Smooth muscle cell (in vitro differentiated cells): ENCODE results near the gene ZNF280B. TPM values are rescaled to one million over a fixed set of nuclear protein-coding genes. Genes with fewer than 3 reads are reported as not detected.

Experiments
- DNase-seq: peaks from one replicate; lab custom pipeline; 2025; ENCODE audit not compliant: unreplicated experiment; lab: John Stamatoyannopoulos, UW
- H2AFZ ChIP-seq: fragments of 200-600 bp; sonication (generic); 2 replicates; pipeline ENCODE4 v1.6.0; 2016; ENCODE audit warnings: antibody characterized with exemption, low read depth, mild to moderate bottlenecking
- H3F3A ChIP-seq: fragments of 200-600 bp; sonication (generic); 2 replicates; pipeline ENCODE4 v1.6.0; 2017; ENCODE audit warnings: antibody characterized with exemption, low read depth
- H3K27ac ChIP-seq: fragments of 200-600 bp; sonication (generic); 2 replicates; pipeline ENCODE4 v1.5.1; 2016; ENCODE audit warnings: low read depth, mild to moderate bottlenecking
- H3K27me3 ChIP-seq: fragments of 200-600 bp; sonication (generic); 2 replicates; pipeline ENCODE4 v1.6.1; 2016; ENCODE audit warnings: low read depth, mild to moderate bottlenecking
- H3K36me3 ChIP-seq: fragments of 200-600 bp; sonication (generic); 2 replicates; pipeline ENCODE4 v1.5.1; 2016; ENCODE audit warnings: low read depth
- H3K4me1 ChIP-seq: fragments of 200-600 bp; sonication (generic); 2 replicates; pipeline ENCODE4 v1.5.1; 2016; ENCODE audit warnings: low read depth
- H3K4me2 ChIP-seq: fragments of 200-600 bp; sonication (generic); 2 replicates; pipeline ENCODE4 v1.6.0; 2016; ENCODE audit warnings: mild to moderate bottlenecking
- H3K4me3 ChIP-seq: fragments of 200-600 bp; sonication (generic); 2 replicates; pipeline ENCODE4 v1.5.1; 2016; ENCODE audit warnings: mild to moderate bottlenecking
- H3K79me2 ChIP-seq: fragments of 200-600 bp; sonication (generic); 2 replicates; pipeline ENCODE4 v1.6.0; 2016; ENCODE audit warnings: low read depth, mild to moderate bottlenecking
- H3K9ac ChIP-seq: fragments of 200-600 bp; sonication (generic); 2 replicates; pipeline ENCODE4 v1.6.0; 2016; ENCODE audit warnings: low read depth
- H3K9me3 ChIP-seq: fragments of 200-600 bp; sonication (generic); replicated peaks from 2 replicates; pipeline ENCODE4 v1.5.1; 2016; ENCODE audit warnings: low read depth
- H4K20me1 ChIP-seq: fragments of 200-600 bp; sonication (generic); 2 replicates; pipeline ENCODE4 v1.6.0; 2016; ENCODE audit warnings: low read depth
- WGBS: methylation state at CpG from one replicate; pipeline ENCODE4 v1.1.7; 2016; ENCODE audit warnings: low lambda C conversion rate; 5-methylcytosine and 5-hydroxymethylcytosine counted together
- polyA plus RNA-seq: library from polyadenylated mRNA; unstranded; fragments of >200 nt; fragmentation: Nextera tagmentation; extraction: Ambion mirVana; gene quantifications from 2 replicates; pipeline ENCODE4 v1.2.1, GENCODE V29; 2016
- total RNA-seq: library from RNA; depleted of rRNA; stranded (reverse); fragments of >200 nt; gene quantifications from 2 replicates; pipeline ENCODE4 v1.2.3, GENCODE V29; 2014
- TF ChIP-seq, protein P1 (sequence below): fragments of 200-600 bp; sonication (generic); IDR thresholded peaks from 2 replicates; pipeline ENCODE4 v1.5.1; 2017; ENCODE audit warnings: borderline replicate concordance, mild to moderate bottlenecking, antibody characterized with exemption; ENCODE audit not compliant: insufficient read depth, poor library complexity, severe bottlenecking

The ZNF280B gene
- total and polyA plus RNA-seq, 2 experiments from 2014 or later, result 3.0 to 3.3 TPM

DNA sequence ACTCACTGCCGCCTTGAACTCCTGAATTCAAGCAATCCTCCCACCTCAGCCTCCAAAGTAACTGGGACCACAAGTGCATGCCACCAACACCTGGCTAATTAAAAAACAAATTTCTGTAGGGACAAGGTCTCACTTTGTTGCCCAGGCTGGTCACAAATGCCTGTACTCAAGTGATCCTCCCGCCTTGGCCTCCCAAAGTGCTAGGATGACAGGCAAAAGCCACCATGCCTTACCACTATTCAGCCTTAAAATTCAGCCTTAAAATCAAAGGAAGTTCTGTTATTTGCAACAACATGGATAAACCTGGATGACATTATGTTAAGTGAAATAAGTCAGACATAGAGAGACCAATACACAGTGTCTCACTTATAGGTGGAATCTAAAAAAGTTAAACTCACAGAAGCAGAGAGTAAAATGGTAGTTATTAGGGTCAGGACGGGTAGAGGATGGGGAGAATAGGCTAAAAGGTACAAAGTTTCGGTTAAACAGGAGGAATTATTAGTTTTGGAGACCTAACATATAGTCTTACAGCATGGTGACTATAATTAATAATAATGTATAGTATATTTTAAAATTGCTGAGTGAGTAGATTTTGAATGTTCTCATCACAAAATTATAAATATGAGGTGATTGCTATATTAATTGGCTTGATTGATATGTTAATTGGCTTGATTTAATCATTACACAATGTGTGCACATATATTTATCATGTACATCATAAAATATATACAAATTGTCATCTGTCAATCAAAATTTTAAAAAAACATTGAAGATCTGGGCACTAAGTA is 17.8 kb upstream of the ZNF280B start:
- H3K27ac ChIP-seq, result no peak overlapping the region
- H4K20me1 ChIP-seq, result no peaks in the 10 kb centered on the region
- H3F3A ChIP-seq, result no peaks in the 10 kb centered on the region
- no peaks in the 10 kb centered on the region for H3K79me2 ChIP-seq
- DNase-seq, result no peak
- peaks cover 14% of the 10 kb centered on the region for H3K27me3 ChIP-seq
- H2AFZ ChIP-seq, result no peak overlapping the region
- no peaks in the 10 kb centered on the region for H3K36me3 ChIP-seq
- H3K4me1 ChIP-seq, result peaks cover 2% of the 10 kb centered on the region
- WGBS, result 78% methylated on average over 4 of the region's 4 CpGs
- no peak overlapping the region for H3K4me2 ChIP-seq
- no peaks in the 10 kb centered on the region for H3K9me3 ChIP-seq
- TF ChIP-seq, protein P1, sequence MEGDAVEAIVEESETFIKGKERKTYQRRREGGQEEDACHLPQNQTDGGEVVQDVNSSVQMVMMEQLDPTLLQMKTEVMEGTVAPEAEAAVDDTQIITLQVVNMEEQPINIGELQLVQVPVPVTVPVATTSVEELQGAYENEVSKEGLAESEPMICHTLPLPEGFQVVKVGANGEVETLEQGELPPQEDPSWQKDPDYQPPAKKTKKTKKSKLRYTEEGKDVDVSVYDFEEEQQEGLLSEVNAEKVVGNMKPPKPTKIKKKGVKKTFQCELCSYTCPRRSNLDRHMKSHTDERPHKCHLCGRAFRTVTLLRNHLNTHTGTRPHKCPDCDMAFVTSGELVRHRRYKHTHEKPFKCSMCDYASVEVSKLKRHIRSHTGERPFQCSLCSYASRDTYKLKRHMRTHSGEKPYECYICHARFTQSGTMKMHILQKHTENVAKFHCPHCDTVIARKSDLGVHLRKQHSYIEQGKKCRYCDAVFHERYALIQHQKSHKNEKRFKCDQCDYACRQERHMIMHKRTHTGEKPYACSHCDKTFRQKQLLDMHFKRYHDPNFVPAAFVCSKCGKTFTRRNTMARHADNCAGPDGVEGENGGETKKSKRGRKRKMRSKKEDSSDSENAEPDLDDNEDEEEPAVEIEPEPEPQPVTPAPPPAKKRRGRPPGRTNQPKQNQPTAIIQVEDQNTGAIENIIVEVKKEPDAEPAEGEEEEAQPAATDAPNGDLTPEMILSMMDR, result no peak
- no peak overlapping the region for H3K4me3 ChIP-seq
- no peak overlapping the region for H3K9ac ChIP-seq

DNA sequence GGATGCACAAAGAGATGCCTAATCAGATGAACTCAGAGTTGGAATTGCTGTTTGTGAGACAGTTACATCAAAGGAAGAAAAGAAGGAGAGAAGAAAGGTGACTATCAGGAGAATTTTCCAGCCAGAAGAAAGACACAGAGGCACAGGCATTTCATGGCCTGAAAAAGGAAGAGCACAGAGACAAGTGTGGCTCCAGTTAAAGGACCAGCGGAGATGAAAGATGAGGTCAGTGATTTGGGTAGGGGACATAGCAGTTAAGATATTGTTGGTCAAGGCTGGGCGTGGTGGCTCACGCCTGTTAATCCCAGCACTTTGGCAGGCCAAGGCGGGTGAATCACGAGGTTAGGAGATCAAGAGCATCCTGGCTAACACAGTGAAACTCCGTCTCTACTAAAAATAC is 15.0 kb upstream of the ZNF280B start:
- no peak overlapping the region for H2AFZ ChIP-seq
- H3K4me2 ChIP-seq, result no peak overlapping the region
- no peaks in the 10 kb centered on the region for H3K79me2 ChIP-seq
- no peaks in the 10 kb centered on the region for H3K36me3 ChIP-seq
- H3K9me3 ChIP-seq, result no peaks in the 10 kb centered on the region
- no peak overlapping the region for H3K4me3 ChIP-seq
- WGBS, result 92% methylated on average over 6 of the region's 6 CpGs
- no peaks in the 10 kb centered on the region for H4K20me1 ChIP-seq
- no peak overlapping the region for H3K9ac ChIP-seq
- DNase-seq, result no peak
- no peaks in the 10 kb centered on the region for H3F3A ChIP-seq
- TF ChIP-seq, protein P1, result no peak
- H3K27me3 ChIP-seq, result peaks cover 14% of the 10 kb centered on the region
- H3K4me1 ChIP-seq, result peaks cover 15% of the 10 kb centered on the region
- H3K27ac ChIP-seq, result no peak overlapping the region

DNA sequence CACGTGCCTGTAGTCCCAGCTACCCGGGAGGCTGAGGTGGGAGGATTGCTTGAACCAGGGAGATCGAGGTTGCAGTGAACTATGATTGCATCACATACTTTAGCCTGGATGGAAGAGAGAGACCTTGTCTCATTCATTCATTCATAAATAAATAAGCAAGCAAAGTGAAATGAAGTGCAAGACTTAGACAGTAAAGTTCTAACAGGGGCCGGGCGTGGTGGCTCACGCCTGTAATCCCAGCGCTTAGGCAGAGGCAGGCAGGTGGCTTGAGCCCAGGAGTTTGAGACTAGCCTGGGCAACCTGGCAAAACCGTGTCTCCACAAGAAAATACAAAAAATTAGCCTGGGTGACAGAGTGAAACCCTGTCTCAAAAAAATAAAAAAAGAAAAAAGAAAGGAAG is 13.1 kb upstream of the ZNF280B start:
- Histone ChIP-seq H3K79me2 (no peaks in the 10 kb centered on the region), H3K27me3 (peaks cover 14% of the 10 kb centered on the region), H3K4me1 (peaks cover 15% of the 10 kb centered on the region), H3F3A (no peaks in the 10 kb centered on the region), H2AFZ (no peak overlapping the region), H4K20me1 (no peaks in the 10 kb centered on the region), H3K27ac (no peak overlapping the region), H3K9me3 (no peaks in the 10 kb centered on the region), H3K4me3 (no peak overlapping the region), H3K4me2 (no peak overlapping the region), H3K9ac (no peak overlapping the region), H3K36me3 (no peaks in the 10 kb centered on the region)
- 91% methylated on average over 8 of the region's 8 CpGs for WGBS
- TF ChIP-seq, protein P1, result no peak
- no peak for DNase-seq
